22Rv1 (cell line): Measurements from ENCODE around the gene PADI2.

Source experiments
- CTCF ChIP-seq: fragments of 450-650 bp; IDR thresholded peaks from 2 replicates; pipeline ENCODE4 v1.5.1; 2017; ENCODE audit warnings: mild to moderate bottlenecking
- ZFX ChIP-seq: fragments of 450-650 bp; IDR thresholded peaks from 2 replicates; pipeline ENCODE4 v1.6.1; 2017; ENCODE audit warnings: antibody characterized with exemption, borderline replicate concordance

DNA sequence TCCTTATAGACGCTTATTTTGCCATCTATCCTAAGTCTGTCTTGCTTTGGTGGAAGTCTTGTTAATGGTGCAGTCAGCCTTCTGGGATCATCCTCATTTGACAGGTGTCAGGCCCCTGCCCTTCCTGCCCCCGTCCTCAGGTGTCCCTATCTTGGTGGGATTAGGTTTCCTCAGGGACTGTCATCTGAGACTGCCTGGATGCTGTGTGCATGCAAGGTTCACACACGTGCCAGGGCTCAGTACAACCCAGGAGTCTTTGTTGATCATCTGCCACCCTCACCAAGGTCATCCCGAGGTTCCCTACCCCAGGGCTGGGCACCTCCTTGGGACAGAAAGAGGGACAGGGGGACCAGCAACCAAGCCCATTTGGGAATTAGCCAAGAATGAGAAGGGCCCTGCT is 18.0 kb downstream of the PADI2 start:
- no peak for TF ChIP-seq CTCF
- no peak for TF ChIP-seq ZFX
